GM12878 (cell line): ENCODE measurements around the gene SETD5. TPM values are rescaled to one million over a fixed set of nuclear protein-coding genes. Genes with fewer than 3 reads are reported as not detected.

ENCODE experiments used
- ATAC-seq: fragments of 200-7000 bp; cut with Tn5 transposase; 3 replicates; pipeline ENCODE4 v1.9.1; 2020; ENCODE audit warnings: mild to moderate bottlenecking, moderate library complexity
- BruUV-seq: library from RNA; stranded (reverse); fragments of 400-500 nt; replicated peaks from 2 replicates; lab custom pipeline; 2021; lab: Mats Ljungman, UMichigan
- CTCF ChIA-PET: fragments of 300-600 bp; sonication (Branson Sonifier 250); formaldehyde crosslinking; extraction: SDS; loops from one replicate; lab custom pipeline; 2021; ENCODE audit warnings: inconsistent platforms; lab: Yijun Ruan, JAX
- POLR2A ChIA-PET: fragments of 350-600 bp; formaldehyde crosslinking; extraction: SDS; loops from one replicate; lab custom pipeline; 2021; ENCODE audit warnings: inconsistent platforms; lab: Charles Lee
- RAD21 ChIA-PET: fragments of 300-600 bp; sonication (Branson Sonifier 250); formaldehyde crosslinking; loops from one replicate; lab custom pipeline; 2023; ENCODE audit warnings: antibody characterized with exemption; ENCODE audit not compliant: unreplicated experiment; lab: Charles Lee
- SMC1A ChIA-PET: fragments of 300-600 bp; sonication (Branson Sonifier 250); formaldehyde crosslinking; loops from one replicate; lab custom pipeline; 2023; ENCODE audit not compliant: unreplicated experiment, uncharacterized antibody; lab: Charles Lee
- DNase-seq: peaks from one replicate; pipeline ENCODE4 v3.0.0-alpha.2; 2011; ENCODE audit warnings: low read depth, low spot score
- FAIRE-seq: peaks from 3 replicates; lab custom pipeline; 2011; peaks lifted over from hg19 to GRCh38; lab: Jason Lieb, UNC
- H2AFZ ChIP-seq: 2 replicates; pipeline ENCODE4 v1.6.0; 2011; ENCODE audit warnings: low read depth, low read length, control low read depth; ENCODE audit not compliant: control insufficient read depth
- H3K27ac ChIP-seq: 2 replicates; pipeline ENCODE4 v1.5.1; 2011; ENCODE audit warnings: control low read depth; ENCODE audit not compliant: control insufficient read depth, insufficient read depth
- H3K27me3 ChIP-seq, 2 experiments: replicated peaks in 1 of 2; 2 replicates each; pipeline versions ENCODE4 v1.6.0 to v1.6.1; 2011; ENCODE audit warnings: low read length in 1 of 2; ENCODE audit not compliant: control insufficient read depth in 2 of 2, insufficient read depth in 2 of 2
- H3K36me3 ChIP-seq, 2 experiments: 2 replicates each; pipeline ENCODE4 v1.5.1; 2011; ENCODE audit warnings: low read length in 1 of 2; ENCODE audit not compliant: control insufficient read depth in 2 of 2, insufficient read depth in 2 of 2
- H3K4me1 ChIP-seq: 2 replicates; pipeline ENCODE4 v1.6.1; 2011; ENCODE audit warnings: mild to moderate bottlenecking, low read length, moderate library complexity, mixed read lengths; ENCODE audit not compliant: control insufficient read depth, insufficient read depth
- H3K4me2 ChIP-seq: 2 replicates; pipeline ENCODE4 v1.6.0; 2011; ENCODE audit warnings: control low read depth; ENCODE audit not compliant: control insufficient read depth, insufficient read depth
- H3K4me3 ChIP-seq: fragments of 200-600 bp; sonication (generic); 2 replicates; pipeline ENCODE4 v1.5.1; 2016
- H3K79me2 ChIP-seq: 2 replicates; pipeline ENCODE4 v1.6.0; 2011; ENCODE audit warnings: low read length; ENCODE audit not compliant: control insufficient read depth, insufficient read depth
- H3K9ac ChIP-seq: 2 replicates; pipeline ENCODE4 v1.8.0; 2011; ENCODE audit warnings: low read length, control low read depth, mixed read lengths; ENCODE audit not compliant: control insufficient read depth, insufficient read depth
- H3K9me3 ChIP-seq: replicated peaks from 3 replicates; pipeline ENCODE4 v1.5.1; 2011; ENCODE audit warnings: mild to moderate bottlenecking, low read length; ENCODE audit not compliant: control insufficient read depth, insufficient read depth
- H4K20me1 ChIP-seq: 2 replicates; pipeline ENCODE4 v1.6.0; 2011; ENCODE audit not compliant: control insufficient read depth, insufficient read depth
- BCL3 ChIP-seq: IDR thresholded peaks from 2 replicates; pipeline ENCODE4 v1.6.1; 2011; ENCODE audit warnings: borderline replicate concordance, low read depth, mild to moderate bottlenecking, moderate library complexity, low read length; ENCODE audit not compliant: insufficient read depth, poor library complexity, severe bottlenecking
- CEBPB ChIP-seq, 2 experiments: fragments of 150-350 bp in 1 of 2; IDR thresholded peaks; 2 replicates each; pipeline ENCODE4 v1.6.1; 2012 to 2014; ENCODE audit warnings: low read depth in 2 of 2, low read length in 2 of 2, borderline replicate concordance in 1 of 2, inconsistent platforms in 1 of 2
- CHD4 ChIP-seq: fragments of 200-600 bp; sonication (generic); IDR thresholded peaks from 2 replicates; pipeline ENCODE4 v1.6.1; 2016; ENCODE audit warnings: mild to moderate bottlenecking
- CTCF ChIP-seq, 3 experiments: IDR thresholded peaks in 2 of 3; conservative IDR thresholded peaks in 1 of 3; 2 replicates each; pipeline ENCODE4 v1.5.1; 2011; ENCODE audit warnings: low read depth in 3 of 3, low read length in 3 of 3, mild to moderate bottlenecking in 3 of 3, control low read depth in 2 of 3, moderate library complexity in 2 of 3, inconsistent platforms in 1 of 3, mixed read lengths in 1 of 3; ENCODE audit not compliant: control insufficient read depth in 2 of 3, insufficient read depth in 1 of 3; ENCODE audit errors: extremely low read depth in 1 of 3
- GABPA ChIP-seq: IDR thresholded peaks from 2 replicates; pipeline ENCODE4 v1.6.1; 2014; ENCODE audit warnings: antibody characterized with exemption, low read depth, mild to moderate bottlenecking, inconsistent platforms
- IKZF2 ChIP-seq, 2 experiments: fragments of 450-650 bp; IDR thresholded peaks; 2 replicates each; pipeline ENCODE4 v1.6.1; 2017; ENCODE audit warnings: mild to moderate bottlenecking in 2 of 2, moderate library complexity in 2 of 2
- KLF5 ChIP-seq: fragments of 450-650 bp; IDR thresholded peaks from 2 replicates; pipeline ENCODE4 v1.6.1; 2014; ENCODE audit warnings: mild to moderate bottlenecking; ENCODE audit not compliant: partially characterized antibody
- RELA ChIP-seq: fragments of 450-650 bp; IDR thresholded peaks from 2 replicates; pipeline ENCODE4 v1.8.0; 2014; ENCODE audit warnings: borderline replicate concordance; ENCODE audit not compliant: partially characterized antibody
- SIX5 ChIP-seq: IDR thresholded peaks from 2 replicates; pipeline ENCODE4 v1.6.1; 2011; ENCODE audit warnings: mild to moderate bottlenecking, low read depth, low read length, moderate library complexity; ENCODE audit not compliant: severe bottlenecking
- SMC3 ChIP-seq: IDR thresholded peaks from 2 replicates; pipeline ENCODE4 v1.6.1; 2011; ENCODE audit warnings: low read length, improper control_type of control experiment, borderline replicate concordance
- WGBS: methylation state at CpG from one replicate; pipeline ENCODE4 v1.1.6; 2016; ENCODE audit warnings: low lambda C conversion rate; ENCODE audit not compliant: insufficient replicate concordance, insufficient coverage; ENCODE audit errors: missing lambda C conversion rate; 5-methylcytosine and 5-hydroxymethylcytosine counted together
- in situ Hi-C: fragments of 300-500 bp; cut with MboI; formaldehyde crosslinking; loops from 9 replicates; pipeline ENCODE4 v1.14.3; 2018; ENCODE audit warnings: mixed read lengths
- intact Hi-C: fragments of 100-400 bp; cut with micrococcal nuclease; formaldehyde crosslinking; loops from one replicate; pipeline ENCODE4 v1.14.2; 2022; ENCODE audit not compliant: unreplicated experiment
- polyA plus RNA-seq, 11 experiments: library from polyadenylated mRNA; depleted of rRNA in 4 of 11; unstranded in 6 of 11; stranded (reverse) in 5 of 11; fragments of >200 nt; fragmentation: Nextera tagmentation in 4 of 11; fragmentation: Illumina TruSeq in 1 of 11; extraction: Ambion mirVana in 4 of 11; extraction: Trizol in 1 of 11; gene quantifications; 1 replicate in 1 of 11; 2 replicates in 10 of 11; pipeline versions ENCODE4 v1.2.1 to v1.2.3, GENCODE V29; 2011 to 2016; ENCODE audit warnings: inconsistent platforms in 2 of 11, missing spikeins in 2 of 11, low read depth in 1 of 11
- total RNA-seq, 4 experiments: library from RNA; depleted of rRNA in 3 of 4; stranded (reverse); fragments of >200 nt in 3 of 4; fragmentation: Illumina TruSeq in 1 of 4; extraction: Trizol in 1 of 4; gene quantifications; 2 replicates each; pipeline versions ENCODE4 v1.2.1 to v1.2.3, GENCODE V29; 2013 to 2021

SETD5 gene
- total and polyA plus RNA-seq, 10 of the 15 experiments (the other 5 are each of a cell fraction or from before 2014, with no cell fraction given) = 8.2 to 94.0 (median 55.4) TPM

GRCh38 chr3:9514306-9514705 is 116.9 kb downstream of the SETD5 start:
- Histone ChIP-seq H3K27ac (no peak overlapping the region), H3K79me2 (no peaks in the 10 kb centered on the region), H3K4me3 (no peak overlapping the region), H3K4me2 (no peak overlapping the region), H3K4me1 (no peaks in the 10 kb centered on the region), H3K36me3 (no peaks in the 10 kb centered on the region), H2AFZ (no peak overlapping the region), H3K27me3 (no peaks in the 10 kb centered on the region; a peak in 1 of 4 replicates), H3K9ac (no peak overlapping the region), H4K20me1 (no peaks in the 10 kb centered on the region), H3K9me3 (no peaks in the 10 kb centered on the region)
- DNase-seq (no peak), FAIRE-seq (no peak), ATAC-seq (no peak)
- no TSS peak for BruUV-seq
- in situ Hi-C loops = no loop called here
- SMC1A ChIA-PET = interaction anchor here (1.4 kb wide), 1 partner anchor 10 kb away, joined by 3 read pairs; no protein-coding TSS in a partner anchor
- TF ChIP-seq SMC3 (no peak), BCL3 (peak; percentile 97)
- intact Hi-C loops = no loop called here
- 12% methylated on average over 4 of the region's 4 CpGs for WGBS
- RAD21 ChIA-PET = no interaction called here
- POLR2A ChIA-PET = no interaction called here
- CTCF ChIA-PET = no interaction called here

- CTCF ChIA-PET = interaction anchor here (1.2 kb wide), 1 partner anchor 16 kb away, joined by 3 read pairs; no protein-coding TSS in a partner anchor
- TF ChIP-seq IKZF2 (IDR thresholded peaks at IDR 0.05) = no peak
- no peak for TF ChIP-seq CHD4
- no peak for TF ChIP-seq KLF5
- TF ChIP-seq RELA = no peak
- TF ChIP-seq SIX5 = no peak
- no peak for TF ChIP-seq GABPA
- no peak for TF ChIP-seq CTCF (IDR thresholded peaks at IDR 0.05 in 2 of 3, conservative IDR thresholded peaks at IDR 0.05 in 1 of 3; ENCODE audit: control insufficient read depth in 2 of 3, extremely low read depth in 1 of 3, insufficient read depth in 1 of 3, low read depth in 3 of 3, low read length in 3 of 3)
- TF ChIP-seq CEBPB (IDR thresholded peaks at IDR 0.05; ENCODE audit: borderline replicate concordance in 1 of 2, low read depth in 2 of 2, low read length in 2 of 2) = no peak
Observed at GRCh38 chr3:9514956-9515355, 117.5 kb downstream of the SETD5 start.

More at GRCh38 chr3:9514956-9515355, 117.5 kb downstream of the SETD5 start:
- 43% methylated on average over 2 of the region's 2 CpGs for WGBS
- ChIA-PET SMC1A (interaction anchor here (1.4 kb wide), 1 partner anchor 11 kb away, joined by 3 read pairs; no protein-coding TSS in a partner anchor), RAD21 (no interaction called here), POLR2A (no interaction called here)
- ATAC-seq (no peak), DNase-seq (no peak), FAIRE-seq (no peak)
- intact Hi-C loops (no loop called here), in situ Hi-C loops (no loop called here)
- Histone ChIP-seq H3K36me3 (no peaks in the 10 kb centered on the region), H3K27me3 (no peaks in the 10 kb centered on the region), H4K20me1 (no peaks in the 10 kb centered on the region), H2AFZ (no peak overlapping the region), H3K9me3 (no peaks in the 10 kb centered on the region), H3K27ac (no peak overlapping the region), H3K9ac (no peak overlapping the region), H3K4me2 (no peak overlapping the region), H3K4me1 (no peaks in the 10 kb centered on the region), H3K79me2 (no peaks in the 10 kb centered on the region), H3K4me3 (no peak overlapping the region)
- no TSS peak for BruUV-seq
